HepG2 (cell line): ENCODE results near the gene TENT4B. TPM values are rescaled to one million over a fixed set of nuclear protein-coding genes. Genes with fewer than 3 reads are reported as not detected.

Source experiments
- ATAC-seq: fragments of 200-7000 bp; cut with Tn5 transposase; 3 replicates; pipeline ENCODE4 v1.9.1; 2020; ENCODE audit warnings: mild to moderate bottlenecking, moderate library complexity
- BruUV-seq: library from RNA; stranded (reverse); fragments of 400-500 nt; replicated peaks from 2 replicates; lab custom pipeline; 2021; lab: Mats Ljungman, UMichigan
- CTCF ChIA-PET: fragments of 300-600 bp; formaldehyde crosslinking; extraction: SDS; loops from one replicate; lab custom pipeline; 2021; ENCODE audit warnings: low total read pairs, inconsistent platforms, low intra/inter-chr PET ratio; lab: Yijun Ruan, JAX
- POLR2A ChIA-PET: fragments of 350-600 bp; sonication (Branson Sonifier 250); formaldehyde crosslinking; loops from one replicate; lab custom pipeline; 2020; ENCODE audit warnings: antibody characterized with exemption, inconsistent platforms; lab: Yijun Ruan, JAX
- DNase-seq: peaks from one replicate; pipeline ENCODE4 v3.0.0-alpha.2; 2015; ENCODE audit warnings: low spot score
- FAIRE-seq: peaks from 3 replicates; lab custom pipeline; 2011; peaks lifted over from hg19 to GRCh38; lab: Jason Lieb, UNC
- H2AFZ ChIP-seq: one replicate; pipeline ENCODE4 v1.6.1; 2011; ENCODE audit warnings: low read length, inconsistent platforms
- H3K27ac ChIP-seq: fragments of 300-600 bp; 3 replicates; pipeline ENCODE4 v1.8.0; 2011; ENCODE audit warnings: mixed run types, mild to moderate bottlenecking, mixed read lengths, low read length, inconsistent platforms; ENCODE audit not compliant: insufficient read depth; ENCODE audit errors: extremely low read length
- H3K27me3 ChIP-seq, 2 experiments: fragments of 200-600 bp in 1 of 2; 2 replicates in 1 of 2; 3 replicates in 1 of 2; pipeline versions ENCODE4 v1.6.0 to v1.8.0; 2011; ENCODE audit warnings: low read length in 2 of 2, mild to moderate bottlenecking in 2 of 2, moderate library complexity in 2 of 2, inconsistent platforms in 1 of 2; ENCODE audit not compliant: insufficient read depth in 2 of 2, control insufficient read depth in 1 of 2
- H3K36me3 ChIP-seq, 2 experiments: fragments of 200-600 bp in 1 of 2; replicated peaks in 1 of 2; 2 replicates in 1 of 2; 3 replicates in 1 of 2; pipeline versions ENCODE4 v1.5.1 to v1.8.0; 2011; ENCODE audit warnings: low read length in 2 of 2, inconsistent platforms in 1 of 2; ENCODE audit not compliant: insufficient read depth in 2 of 2, control insufficient read depth in 1 of 2
- H3K4me1 ChIP-seq: 2 replicates; pipeline ENCODE4 v1.5.1; 2012; ENCODE audit warnings: low read length, inconsistent platforms; ENCODE audit not compliant: insufficient read depth
- H3K4me2 ChIP-seq: 2 replicates; pipeline ENCODE4 v1.6.0; 2011; ENCODE audit warnings: low read depth, low read length, inconsistent platforms
- H3K4me3 ChIP-seq, 3 experiments: fragments of 200-600 bp in 1 of 3; sonication (generic), shearing (Covaris generic) in 1 of 3; replicated peaks in 1 of 3; 2 replicates each; pipeline ENCODE4 v1.5.1; 2011 to 2016; ENCODE audit warnings: low read length in 3 of 3, inconsistent platforms in 2 of 3, low read depth in 2 of 3, mild to moderate bottlenecking in 2 of 3, control low read depth in 1 of 3, mixed read lengths in 1 of 3; ENCODE audit not compliant: insufficient read depth in 1 of 3
- H3K79me2 ChIP-seq: one replicate; pipeline ENCODE4 v1.6.1; 2011; ENCODE audit warnings: low read length, inconsistent platforms; ENCODE audit not compliant: insufficient read depth
- H3K9ac ChIP-seq: 2 replicates; pipeline ENCODE4 v1.6.0; 2011; ENCODE audit warnings: mild to moderate bottlenecking, low read depth, low read length, inconsistent platforms; ENCODE audit not compliant: insufficient read depth
- H3K9me3 ChIP-seq: 2 replicates; pipeline ENCODE4 v1.5.1; 2012; ENCODE audit warnings: mild to moderate bottlenecking, low read length
- H4K20me1 ChIP-seq: 2 replicates; pipeline ENCODE4 v1.6.0; 2011; ENCODE audit warnings: inconsistent platforms, mild to moderate bottlenecking, low read length, moderate library complexity; ENCODE audit not compliant: insufficient read depth
- HNRNPH1 ChIP-seq: fragments of 200-400 bp; formaldehyde crosslinking; optimal IDR thresholded peaks from 2 replicates; pipeline ENCODE3; 2017; ENCODE audit warnings: mild to moderate bottlenecking, low read depth, low read length
- KLF9 ChIP-seq: IDR thresholded peaks from 2 replicates; pipeline ENCODE4 v1.6.1; 2016; ENCODE audit warnings: low read depth
- POLR2G ChIP-seq: fragments of 200-400 bp; formaldehyde crosslinking; IDR thresholded peaks from 2 replicates; pipeline ENCODE4 v1.6.1; 2018; ENCODE audit warnings: mild to moderate bottlenecking, low read depth, low read length, moderate library complexity
- RFX5 ChIP-seq: IDR thresholded peaks from 2 replicates; pipeline ENCODE4 v1.6.1; 2011; ENCODE audit warnings: low read depth, low read length, improper control_type of control experiment
- SMAD1 ChIP-seq: sonication (generic); formaldehyde crosslinking; IDR thresholded peaks from 2 replicates; pipeline ENCODE4 v1.4.0; 2020; ENCODE audit warnings: missing genetic modification reagents, low read depth, mild to moderate bottlenecking, borderline replicate concordance
- TBL1XR1 ChIP-seq: fragments of 150-350 bp; IDR thresholded peaks from 2 replicates; pipeline ENCODE4 v1.6.1; 2014; ENCODE audit warnings: borderline replicate concordance, low read length; ENCODE audit not compliant: partially characterized antibody
- THYN1 ChIP-seq: sonication (generic); formaldehyde crosslinking; IDR thresholded peaks from 2 replicates; pipeline ENCODE4 v1.8.1; 2023; ENCODE audit warnings: low read depth, mild to moderate bottlenecking, moderate library complexity, missing genetic modification reagents, borderline replicate concordance
- ZFP37 ChIP-seq: sonication (generic); formaldehyde crosslinking; IDR thresholded peaks from 2 replicates; pipeline ENCODE4 v1.4.0; 2020; ENCODE audit warnings: missing genetic modification reagents, borderline replicate concordance
- ZNF441 ChIP-seq: sonication (generic); formaldehyde crosslinking; IDR thresholded peaks from 2 replicates; pipeline ENCODE4 v1.7.0; 2021; ENCODE audit warnings: missing genetic modification reagents, borderline replicate concordance
- ZNF569 ChIP-seq: sonication (generic); formaldehyde crosslinking; IDR thresholded peaks from 2 replicates; pipeline ENCODE4 v1.5.0; 2020; ENCODE audit warnings: mild to moderate bottlenecking, missing genetic modification reagents, moderate library complexity, borderline replicate concordance
- ZSCAN29 ChIP-seq: sonication (generic); formaldehyde crosslinking; conservative IDR thresholded peaks from 2 replicates; pipeline ENCODE4 v1.4.0; 2020; ENCODE audit warnings: mild to moderate bottlenecking, missing genetic modification reagents
- WGBS: methylation state at CpG from one replicate; pipeline ENCODE4 v1.1.6; 2017; ENCODE audit warnings: low lambda C conversion rate; 5-methylcytosine and 5-hydroxymethylcytosine counted together
- in situ Hi-C: cut with HindIII; loops from 2 replicates; pipeline ENCODE4 v1.10.0; 2017; ENCODE audit warnings: low pct_unique_long_range_greater_than_20kb; ENCODE audit not compliant: extremely low pct_ligation_motif_present
- intact Hi-C: fragments of 100-400 bp; cut with micrococcal nuclease; formaldehyde crosslinking; loops from one replicate; pipeline ENCODE4 v1.10.0; 2022; ENCODE audit not compliant: unreplicated experiment
- polyA plus RNA-seq, 8 experiments: library from polyadenylated mRNA; depleted of rRNA in 3 of 8; stranded (reverse) in 7 of 8; unstranded in 1 of 8; fragments of >200 nt; fragmentation: Illumina TruSeq in 4 of 8; extraction: Trizol in 4 of 8; gene quantifications; 2 replicates each; pipeline versions ENCODE4 v1.2.1 to v1.2.3, GENCODE V29; 2011 to 2016; ENCODE audit warnings: low read depth in 4 of 8, missing spikeins in 1 of 8, mixed read lengths in 1 of 8; ENCODE audit not compliant: insufficient read depth in 1 of 8
- total RNA-seq, 5 experiments: library from RNA; depleted of rRNA; stranded (reverse); fragments of >200 nt; fragmentation: Illumina TruSeq; extraction: Trizol; gene quantifications; 2 replicates each; pipeline ENCODE4 v1.2.3, GENCODE V29; 2016; ENCODE audit warnings: low read depth in 1 of 5
- TF ChIP-seq, protein P1 (sequence below): IDR thresholded peaks from 2 replicates; pipeline ENCODE4 v1.6.1; 2016; ENCODE audit warnings: mild to moderate bottlenecking, missing biosample characterization, missing genetic modification reagents
- TF ChIP-seq, protein P2 (sequence below): sonication (generic); formaldehyde crosslinking; IDR thresholded peaks from 2 replicates; pipeline ENCODE4 v1.5.0; 2020; ENCODE audit warnings: missing genetic modification reagents
- TF ChIP-seq, protein P3 (sequence below): sonication (generic); formaldehyde crosslinking; IDR thresholded peaks from 2 replicates; pipeline ENCODE4 v1.5.1; 2020; ENCODE audit warnings: missing genetic modification reagents, mild to moderate bottlenecking, borderline replicate concordance
- TF ChIP-seq, protein P4 (sequence below): sonication (generic); formaldehyde crosslinking; IDR thresholded peaks from 2 replicates; pipeline ENCODE4 v1.8.0; 2022; ENCODE audit warnings: low read depth, missing genetic modification reagents

TENT4B gene
- total and polyA plus RNA-seq, 2 of the 13 experiments (the other 11 are each of a cell fraction or from before 2014, with no cell fraction given) = 15.0 to 32.8 TPM

DNA sequence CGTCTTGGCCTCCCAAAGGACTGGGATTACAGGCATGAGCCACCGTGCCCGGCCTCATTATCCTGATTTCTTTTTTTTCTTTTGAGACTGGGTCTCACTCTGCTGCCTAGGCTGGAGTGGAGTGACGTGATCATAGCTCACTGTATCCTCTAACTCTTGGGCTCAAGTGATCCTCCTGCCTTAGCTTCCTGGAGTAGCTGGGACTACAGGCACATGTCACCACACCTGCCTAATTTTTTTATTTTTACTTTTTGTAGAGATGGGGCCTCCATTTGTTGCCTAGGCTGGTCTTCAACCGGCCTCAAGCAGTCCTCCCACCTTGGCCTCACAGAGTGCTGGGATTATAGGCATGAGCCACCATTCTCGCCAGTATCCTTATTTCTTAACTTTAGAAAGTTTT is 3.5 kb downstream of the TENT4B start (continued):
- TF ChIP-seq, protein P1, sequence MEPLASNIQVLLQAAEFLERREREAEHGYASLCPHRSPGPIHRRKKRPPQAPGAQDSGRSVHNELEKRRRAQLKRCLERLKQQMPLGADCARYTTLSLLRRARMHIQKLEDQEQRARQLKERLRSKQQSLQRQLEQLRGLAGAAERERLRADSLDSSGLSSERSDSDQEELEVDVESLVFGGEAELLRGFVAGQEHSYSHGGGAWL (CRISPR knock-in tag) = 0 out of 2 replicates have a peak, but pooled peaks have one; percentile 1
- TF ChIP-seq SMAD1 (CRISPR knock-in tag) = 0 out of 2 replicates have a peak, but pooled peaks have one; percentile 52

DNA sequence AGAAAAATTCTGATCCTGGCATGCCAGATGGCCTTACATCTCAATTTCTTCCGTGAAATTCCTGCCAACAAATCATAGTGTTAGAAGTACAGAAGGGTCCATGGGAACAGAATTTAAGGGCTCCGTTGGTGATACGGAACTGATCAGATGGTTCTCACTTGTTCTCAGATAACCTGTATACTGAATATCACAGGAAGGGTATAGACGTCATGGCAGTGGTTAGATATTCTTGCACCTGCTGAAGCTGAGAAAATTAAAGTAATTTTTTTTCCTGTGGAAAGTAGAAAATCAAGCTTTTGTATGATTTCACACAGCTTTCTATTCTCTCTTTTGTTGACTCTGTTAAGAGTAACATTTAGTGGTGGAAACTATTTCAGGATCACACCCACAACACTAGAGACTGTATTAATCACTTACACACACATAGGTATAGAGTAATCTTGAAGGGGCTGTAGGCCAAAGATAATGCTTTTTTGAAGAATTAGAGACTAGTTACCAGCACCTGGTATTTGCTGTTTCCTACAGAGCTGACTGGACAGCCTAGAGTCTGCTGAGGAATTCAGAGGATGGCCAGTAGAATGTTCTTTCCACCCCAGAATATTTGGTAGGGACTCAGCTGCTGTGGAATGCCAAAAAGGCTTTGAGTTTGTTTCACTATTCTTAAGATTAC is 7.5 kb downstream of the TENT4B start:
- Histone ChIP-seq H3K36me3 (peaks cover 0 to 5% of the 10 kb centered on the region in 2 experiments; a peak in 2 of 5 replicates), H3K4me2 (no peak overlapping the region), H3K9ac (no peak overlapping the region), H4K20me1 (peaks cover 25% of the 10 kb centered on the region), H3K4me1 (peaks cover 84% of the 10 kb centered on the region), H3K9me3 (no peaks in the 10 kb centered on the region), H3K27me3 (no peaks in the 10 kb centered on the region), H3K79me2 (peaks cover 95% of the 10 kb centered on the region), H3K27ac (no peak overlapping the region), H2AFZ (no peak overlapping the region), H3K4me3 (no peak overlapping the region)
- no peak for DNase-seq
- ChIA-PET POLR2A (interaction anchor here (1.5 kb wide), 1 partner anchor 11 kb away, joined by 3 read pairs; no protein-coding TSS in a partner anchor), CTCF (no interaction called here)
- BruUV-seq = TSS peak; percentile 1
- in situ Hi-C loops = no loop called here
- intact Hi-C loops = no loop called here
- FAIRE-seq = no peak
- no peak for TF ChIP-seq POLR2G
- no peak for TF ChIP-seq THYN1 (CRISPR knock-in tag)
- no peak for TF ChIP-seq TBL1XR1
- no peak for TF ChIP-seq ZNF569
- TF ChIP-seq ZFP37 (CRISPR knock-in tag) = no peak
- no peak for TF ChIP-seq ZSCAN29
- TF ChIP-seq, protein P2, sequence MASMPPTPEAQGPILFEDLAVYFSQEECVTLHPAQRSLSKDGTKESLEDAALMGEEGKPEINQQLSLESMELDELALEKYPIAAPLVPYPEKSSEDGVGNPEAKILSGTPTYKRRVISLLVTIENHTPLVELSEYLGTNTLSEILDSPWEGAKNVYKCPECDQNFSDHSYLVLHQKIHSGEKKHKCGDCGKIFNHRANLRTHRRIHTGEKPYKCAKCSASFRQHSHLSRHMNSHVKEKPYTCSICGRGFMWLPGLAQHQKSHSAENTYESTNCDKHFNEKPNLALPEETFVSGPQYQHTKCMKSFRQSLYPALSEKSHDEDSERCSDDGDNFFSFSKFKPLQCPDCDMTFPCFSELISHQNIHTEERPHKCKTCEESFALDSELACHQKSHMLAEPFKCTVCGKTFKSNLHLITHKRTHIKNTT (CRISPR knock-in tag) = no peak
- no peak for TF ChIP-seq HNRNPH1
- TF ChIP-seq, protein P3, sequence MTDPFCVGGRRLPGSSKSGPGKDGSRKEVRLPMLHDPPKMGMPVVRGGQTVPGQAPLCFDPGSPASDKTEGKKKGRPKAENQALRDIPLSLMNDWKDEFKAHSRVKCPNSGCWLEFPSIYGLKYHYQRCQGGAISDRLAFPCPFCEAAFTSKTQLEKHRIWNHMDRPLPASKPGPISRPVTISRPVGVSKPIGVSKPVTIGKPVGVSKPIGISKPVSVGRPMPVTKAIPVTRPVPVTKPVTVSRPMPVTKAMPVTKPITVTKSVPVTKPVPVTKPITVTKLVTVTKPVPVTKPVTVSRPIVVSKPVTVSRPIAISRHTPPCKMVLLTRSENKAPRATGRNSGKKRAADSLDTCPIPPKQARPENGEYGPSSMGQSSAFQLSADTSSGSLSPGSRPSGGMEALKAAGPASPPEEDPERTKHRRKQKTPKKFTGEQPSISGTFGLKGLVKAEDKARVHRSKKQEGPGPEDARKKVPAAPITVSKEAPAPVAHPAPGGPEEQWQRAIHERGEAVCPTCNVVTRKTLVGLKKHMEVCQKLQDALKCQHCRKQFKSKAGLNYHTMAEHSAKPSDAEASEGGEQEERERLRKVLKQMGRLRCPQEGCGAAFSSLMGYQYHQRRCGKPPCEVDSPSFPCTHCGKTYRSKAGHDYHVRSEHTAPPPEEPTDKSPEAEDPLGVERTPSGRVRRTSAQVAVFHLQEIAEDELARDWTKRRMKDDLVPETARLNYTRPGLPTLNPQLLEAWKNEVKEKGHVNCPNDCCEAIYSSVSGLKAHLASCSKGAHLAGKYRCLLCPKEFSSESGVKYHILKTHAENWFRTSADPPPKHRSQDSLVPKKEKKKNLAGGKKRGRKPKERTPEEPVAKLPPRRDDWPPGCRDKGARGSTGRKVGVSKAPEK = no peak
- no peak for TF ChIP-seq RFX5
- TF ChIP-seq KLF9 = no peak
- TF ChIP-seq, protein P4, sequence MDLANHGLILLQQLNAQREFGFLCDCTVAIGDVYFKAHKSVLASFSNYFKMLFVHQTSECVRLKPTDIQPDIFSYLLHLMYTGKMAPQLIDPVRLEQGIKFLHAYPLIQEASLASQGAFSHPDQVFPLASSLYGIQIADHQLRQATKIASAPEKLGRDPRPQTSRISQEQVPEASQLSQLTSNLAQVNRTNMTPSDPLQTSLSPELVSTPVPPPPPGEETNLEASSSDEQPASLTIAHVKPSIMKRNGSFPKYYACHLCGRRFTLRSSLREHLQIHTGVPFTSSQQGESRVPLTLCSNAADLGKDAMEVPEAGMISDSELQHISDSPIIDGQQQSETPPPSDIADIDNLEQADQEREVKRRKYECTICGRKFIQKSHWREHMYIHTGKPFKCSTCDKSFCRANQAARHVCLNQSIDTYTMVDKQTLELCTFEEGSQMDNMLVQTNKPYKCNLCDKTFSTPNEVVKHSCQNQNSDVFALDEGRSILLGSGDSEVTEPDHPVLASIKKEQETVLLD (CRISPR knock-in tag) = no peak
- TF ChIP-seq ZNF441 (CRISPR knock-in tag) = no peak
- ATAC-seq = no peak; the same call in 1 of the 3 replicates
- WGBS = 96% methylated on average over 4 of the region's 4 CpGs
